ENCODE measurements around the gene MRNIP. TPM values are rescaled to one million over a fixed set of nuclear protein-coding genes. Genes with fewer than 3 reads are reported as not detected.

MRNIP gene
- total and polyA plus RNA-seq, 2 of the 8 experiments (the other 6 are each of a cell fraction or from before 2014, with no cell fraction given) = 29.6 TPM

DNA sequence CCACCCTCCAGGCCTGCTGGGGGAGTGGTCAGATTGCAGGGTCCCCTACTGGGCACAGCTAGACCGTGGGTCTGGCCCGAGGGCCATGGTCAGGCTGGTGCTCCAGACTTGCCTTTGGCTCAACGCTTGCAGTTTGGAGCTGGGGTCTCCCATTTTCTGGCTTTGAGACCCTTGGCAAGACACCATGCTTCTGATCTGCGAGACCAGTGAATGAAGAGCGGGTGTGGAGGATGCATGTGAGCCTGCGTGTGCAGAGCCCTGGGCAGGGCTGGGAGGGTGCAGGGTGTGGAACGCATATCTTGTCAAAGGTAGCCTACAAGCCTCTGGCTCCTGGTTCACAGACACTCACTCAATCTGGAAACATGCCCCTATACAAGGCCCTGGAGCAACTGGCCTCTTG is 6.1 kb upstream of the MRNIP start (continued):
- TF ChIP-seq, protein P1, sequence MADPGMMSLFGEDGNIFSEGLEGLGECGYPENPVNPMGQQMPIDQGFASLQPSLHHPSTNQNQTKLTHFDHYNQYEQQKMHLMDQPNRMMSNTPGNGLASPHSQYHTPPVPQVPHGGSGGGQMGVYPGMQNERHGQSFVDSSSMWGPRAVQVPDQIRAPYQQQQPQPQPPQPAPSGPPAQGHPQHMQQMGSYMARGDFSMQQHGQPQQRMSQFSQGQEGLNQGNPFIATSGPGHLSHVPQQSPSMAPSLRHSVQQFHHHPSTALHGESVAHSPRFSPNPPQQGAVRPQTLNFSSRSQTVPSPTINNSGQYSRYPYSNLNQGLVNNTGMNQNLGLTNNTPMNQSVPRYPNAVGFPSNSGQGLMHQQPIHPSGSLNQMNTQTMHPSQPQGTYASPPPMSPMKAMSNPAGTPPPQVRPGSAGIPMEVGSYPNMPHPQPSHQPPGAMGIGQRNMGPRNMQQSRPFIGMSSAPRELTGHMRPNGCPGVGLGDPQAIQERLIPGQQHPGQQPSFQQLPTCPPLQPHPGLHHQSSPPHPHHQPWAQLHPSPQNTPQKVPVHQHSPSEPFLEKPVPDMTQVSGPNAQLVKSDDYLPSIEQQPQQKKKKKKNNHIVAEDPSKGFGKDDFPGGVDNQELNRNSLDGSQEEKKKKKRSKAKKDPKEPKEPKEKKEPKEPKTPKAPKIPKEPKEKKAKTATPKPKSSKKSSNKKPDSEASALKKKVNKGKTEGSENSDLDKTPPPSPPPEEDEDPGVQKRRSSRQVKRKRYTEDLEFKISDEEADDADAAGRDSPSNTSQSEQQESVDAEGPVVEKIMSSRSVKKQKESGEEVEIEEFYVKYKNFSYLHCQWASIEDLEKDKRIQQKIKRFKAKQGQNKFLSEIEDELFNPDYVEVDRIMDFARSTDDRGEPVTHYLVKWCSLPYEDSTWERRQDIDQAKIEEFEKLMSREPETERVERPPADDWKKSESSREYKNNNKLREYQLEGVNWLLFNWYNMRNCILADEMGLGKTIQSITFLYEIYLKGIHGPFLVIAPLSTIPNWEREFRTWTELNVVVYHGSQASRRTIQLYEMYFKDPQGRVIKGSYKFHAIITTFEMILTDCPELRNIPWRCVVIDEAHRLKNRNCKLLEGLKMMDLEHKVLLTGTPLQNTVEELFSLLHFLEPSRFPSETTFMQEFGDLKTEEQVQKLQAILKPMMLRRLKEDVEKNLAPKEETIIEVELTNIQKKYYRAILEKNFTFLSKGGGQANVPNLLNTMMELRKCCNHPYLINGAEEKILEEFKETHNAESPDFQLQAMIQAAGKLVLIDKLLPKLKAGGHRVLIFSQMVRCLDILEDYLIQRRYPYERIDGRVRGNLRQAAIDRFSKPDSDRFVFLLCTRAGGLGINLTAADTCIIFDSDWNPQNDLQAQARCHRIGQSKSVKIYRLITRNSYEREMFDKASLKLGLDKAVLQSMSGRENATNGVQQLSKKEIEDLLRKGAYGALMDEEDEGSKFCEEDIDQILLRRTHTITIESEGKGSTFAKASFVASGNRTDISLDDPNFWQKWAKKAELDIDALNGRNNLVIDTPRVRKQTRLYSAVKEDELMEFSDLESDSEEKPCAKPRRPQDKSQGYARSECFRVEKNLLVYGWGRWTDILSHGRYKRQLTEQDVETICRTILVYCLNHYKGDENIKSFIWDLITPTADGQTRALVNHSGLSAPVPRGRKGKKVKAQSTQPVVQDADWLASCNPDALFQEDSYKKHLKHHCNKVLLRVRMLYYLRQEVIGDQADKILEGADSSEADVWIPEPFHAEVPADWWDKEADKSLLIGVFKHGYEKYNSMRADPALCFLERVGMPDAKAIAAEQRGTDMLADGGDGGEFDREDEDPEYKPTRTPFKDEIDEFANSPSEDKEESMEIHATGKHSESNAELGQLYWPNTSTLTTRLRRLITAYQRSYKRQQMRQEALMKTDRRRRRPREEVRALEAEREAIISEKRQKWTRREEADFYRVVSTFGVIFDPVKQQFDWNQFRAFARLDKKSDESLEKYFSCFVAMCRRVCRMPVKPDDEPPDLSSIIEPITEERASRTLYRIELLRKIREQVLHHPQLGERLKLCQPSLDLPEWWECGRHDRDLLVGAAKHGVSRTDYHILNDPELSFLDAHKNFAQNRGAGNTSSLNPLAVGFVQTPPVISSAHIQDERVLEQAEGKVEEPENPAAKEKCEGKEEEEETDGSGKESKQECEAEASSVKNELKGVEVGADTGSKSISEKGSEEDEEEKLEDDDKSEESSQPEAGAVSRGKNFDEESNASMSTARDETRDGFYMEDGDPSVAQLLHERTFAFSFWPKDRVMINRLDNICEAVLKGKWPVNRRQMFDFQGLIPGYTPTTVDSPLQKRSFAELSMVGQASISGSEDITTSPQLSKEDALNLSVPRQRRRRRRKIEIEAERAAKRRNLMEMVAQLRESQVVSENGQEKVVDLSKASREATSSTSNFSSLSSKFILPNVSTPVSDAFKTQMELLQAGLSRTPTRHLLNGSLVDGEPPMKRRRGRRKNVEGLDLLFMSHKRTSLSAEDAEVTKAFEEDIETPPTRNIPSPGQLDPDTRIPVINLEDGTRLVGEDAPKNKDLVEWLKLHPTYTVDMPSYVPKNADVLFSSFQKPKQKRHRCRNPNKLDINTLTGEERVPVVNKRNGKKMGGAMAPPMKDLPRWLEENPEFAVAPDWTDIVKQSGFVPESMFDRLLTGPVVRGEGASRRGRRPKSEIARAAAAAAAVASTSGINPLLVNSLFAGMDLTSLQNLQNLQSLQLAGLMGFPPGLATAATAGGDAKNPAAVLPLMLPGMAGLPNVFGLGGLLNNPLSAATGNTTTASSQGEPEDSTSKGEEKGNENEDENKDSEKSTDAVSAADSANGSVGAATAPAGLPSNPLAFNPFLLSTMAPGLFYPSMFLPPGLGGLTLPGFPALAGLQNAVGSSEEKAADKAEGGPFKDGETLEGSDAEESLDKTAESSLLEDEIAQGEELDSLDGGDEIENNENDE (IDR thresholded peaks at IDR 0.05; ENCODE audit: insufficient replicate concordance, low read length) = no peak
- no peak for TF ChIP-seq KDM1A (IDR thresholded peaks at IDR 0.05; ENCODE audit: borderline replicate concordance, low read length)

All from H1 (cell line).